Measurements from ENCODE around the gene ICAM4.
"Not testable (repeated sequence)": the region's sequence is repeated elsewhere in the genome, so short reads cannot be mapped to it uniquely, and the experiment has no call there.

The ICAM4 gene

GRCh38 chr19:10318807-10319682 lies 32.3 kb downstream of the ICAM4 start:
- no peak for DNase-seq (ENCODE audit: low read depth)

GRCh38 chr19:10320602-10321416 lies 34.1 kb downstream of the ICAM4 start:
- no peak for DNase-seq (ENCODE audit: low read depth)

- DNase-seq (ENCODE audit: low read depth), result no peak
Observed at GRCh38 chr19:10321417-10321797, 34.7 kb downstream of the ICAM4 start.

- no peak for DNase-seq (ENCODE audit: low read depth)
Observed at GRCh38 chr19:10321874-10322835, 35.4 kb downstream of the ICAM4 start.

GRCh38 chr19:10325732-10326131 lies 39.0 kb downstream of the ICAM4 start:
- DNase-seq (ENCODE audit: low read depth), result no peak

DNA sequence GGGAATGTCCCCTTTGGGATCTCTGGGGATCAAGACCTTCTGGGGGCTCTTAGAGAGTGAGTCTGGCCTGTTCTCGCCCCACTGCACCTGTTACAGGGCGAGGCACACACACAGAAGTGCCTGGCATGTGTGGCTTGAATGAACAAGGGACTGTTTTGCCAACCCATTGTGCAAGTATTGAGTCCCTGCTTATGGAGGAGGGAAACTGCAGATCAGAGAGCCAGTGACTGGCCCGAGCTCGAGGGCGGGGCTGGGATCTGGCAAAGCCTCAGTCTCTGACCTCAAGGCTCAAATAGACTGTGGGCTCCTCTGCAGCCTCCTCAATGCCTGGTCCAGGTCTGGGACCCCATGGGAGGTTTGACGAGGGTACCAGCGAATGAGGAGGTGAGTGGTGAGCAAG lies 41.0 kb downstream of the ICAM4 start:
- DNase-seq (ENCODE audit: low read depth), result no peak

GRCh38 chr19:10328558-10329429 lies 42.0 kb downstream of the ICAM4 start:
- no peak for DNase-seq (ENCODE audit: low read depth)

DNA sequence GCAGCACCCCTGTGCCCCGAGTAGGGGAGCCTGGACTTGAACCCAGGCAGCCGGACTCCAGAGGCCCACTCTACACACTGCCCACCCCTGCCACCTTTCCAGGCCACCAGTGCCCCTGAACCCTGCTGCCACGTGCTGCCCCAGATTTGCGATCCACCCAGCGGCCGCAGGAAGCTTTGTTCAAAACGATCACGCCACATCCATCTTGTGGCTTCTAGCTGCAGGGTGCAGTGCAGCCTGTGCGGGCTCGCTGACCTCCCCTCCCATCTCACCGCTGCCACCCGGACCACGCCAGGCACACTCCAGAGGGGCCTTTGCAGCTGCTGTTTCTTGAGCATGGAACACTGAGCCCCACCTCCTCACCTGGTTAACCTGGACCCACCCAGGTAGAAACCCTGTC lies 42.8 kb downstream of the ICAM4 start:
- DNase-seq (ENCODE audit: low read depth), result no peak

DNA sequence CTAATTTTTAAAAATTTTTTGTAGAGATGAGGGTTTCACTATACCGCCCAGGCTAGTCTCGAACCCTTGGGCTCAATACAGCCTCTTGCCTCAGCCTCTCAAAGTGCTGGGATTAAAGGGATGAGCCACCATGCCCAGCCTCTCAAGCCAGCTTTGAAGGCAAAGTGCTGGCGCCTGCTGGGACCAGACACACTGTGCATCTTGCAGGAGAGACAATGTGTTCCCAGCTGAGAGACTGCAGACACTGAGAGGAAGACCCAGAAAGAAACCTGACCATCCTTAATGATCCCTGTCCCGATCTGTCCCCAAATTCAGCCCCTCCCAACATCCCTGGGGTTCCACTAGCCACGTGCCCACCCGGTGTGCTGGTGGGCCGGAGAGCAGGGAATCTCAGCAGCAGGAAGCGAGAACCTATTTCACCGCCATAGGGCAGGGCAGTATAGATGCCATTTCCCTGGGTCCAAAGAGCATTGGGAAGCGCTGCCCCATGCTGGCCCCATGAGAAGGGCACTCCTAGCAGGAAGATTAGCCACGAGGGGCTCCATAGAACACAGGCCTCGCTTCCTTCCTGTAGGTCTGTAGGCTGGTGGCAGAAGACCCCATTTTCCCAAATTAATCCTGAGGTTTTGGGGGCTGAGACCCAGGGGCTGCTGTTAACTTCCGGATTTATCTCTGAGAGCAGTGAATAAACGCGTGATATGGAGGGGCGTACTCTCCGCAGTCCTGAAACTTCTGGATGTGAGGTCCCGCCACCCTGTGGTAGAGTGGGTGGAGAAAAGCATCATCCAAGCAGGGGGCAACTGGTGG lies 45.6 kb downstream of the ICAM4 start:
- no peak for DNase-seq (ENCODE audit: low read depth)

DNA sequence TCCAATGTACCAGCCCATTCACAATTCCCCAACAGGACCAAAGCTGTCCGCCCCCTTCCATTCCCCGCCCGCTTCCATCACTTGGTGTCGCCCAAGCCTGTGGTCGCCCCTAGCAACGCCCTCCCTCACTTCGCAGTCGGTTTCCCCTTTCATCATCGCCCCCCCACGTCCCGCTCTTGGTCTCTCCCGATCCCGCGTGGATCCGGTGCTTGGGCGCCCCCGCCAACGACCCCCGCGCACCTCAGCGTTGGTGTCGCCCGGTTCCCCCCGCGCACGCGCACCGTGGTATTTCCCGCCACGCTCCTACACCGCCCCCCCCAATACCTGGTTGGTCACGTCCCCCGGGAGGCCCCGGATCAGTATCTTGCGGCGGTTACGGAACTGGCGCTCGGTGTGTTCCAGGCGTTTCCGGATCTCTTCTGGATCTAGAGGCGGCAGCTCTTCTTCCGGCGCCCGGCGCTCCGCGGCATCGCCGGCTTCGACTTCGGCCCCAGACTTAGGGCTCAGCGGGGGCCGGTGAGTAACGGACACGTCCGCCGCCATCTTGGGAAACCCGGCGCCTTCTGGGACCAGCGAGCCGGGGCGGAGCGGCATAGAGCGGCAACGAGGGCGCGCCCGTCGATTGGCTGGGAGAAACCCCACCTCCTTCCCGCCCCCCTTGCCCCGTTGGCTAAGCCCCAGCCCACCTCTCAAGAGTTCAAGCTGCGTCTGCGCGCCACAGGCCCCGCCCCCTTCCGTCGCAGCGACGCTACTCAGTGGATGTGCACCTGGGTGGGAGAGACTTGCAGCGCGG lies 46.4 kb downstream of the ICAM4 start, which contains the start of gene RAVER1:
RAVER1 (minus strand) TSS at position 565 of the 793 bp plus-strand sequence; CDS start at position 543, 22 bp downstream.
- DNase-seq (ENCODE audit: low read depth), result peak; percentile 95

DNA sequence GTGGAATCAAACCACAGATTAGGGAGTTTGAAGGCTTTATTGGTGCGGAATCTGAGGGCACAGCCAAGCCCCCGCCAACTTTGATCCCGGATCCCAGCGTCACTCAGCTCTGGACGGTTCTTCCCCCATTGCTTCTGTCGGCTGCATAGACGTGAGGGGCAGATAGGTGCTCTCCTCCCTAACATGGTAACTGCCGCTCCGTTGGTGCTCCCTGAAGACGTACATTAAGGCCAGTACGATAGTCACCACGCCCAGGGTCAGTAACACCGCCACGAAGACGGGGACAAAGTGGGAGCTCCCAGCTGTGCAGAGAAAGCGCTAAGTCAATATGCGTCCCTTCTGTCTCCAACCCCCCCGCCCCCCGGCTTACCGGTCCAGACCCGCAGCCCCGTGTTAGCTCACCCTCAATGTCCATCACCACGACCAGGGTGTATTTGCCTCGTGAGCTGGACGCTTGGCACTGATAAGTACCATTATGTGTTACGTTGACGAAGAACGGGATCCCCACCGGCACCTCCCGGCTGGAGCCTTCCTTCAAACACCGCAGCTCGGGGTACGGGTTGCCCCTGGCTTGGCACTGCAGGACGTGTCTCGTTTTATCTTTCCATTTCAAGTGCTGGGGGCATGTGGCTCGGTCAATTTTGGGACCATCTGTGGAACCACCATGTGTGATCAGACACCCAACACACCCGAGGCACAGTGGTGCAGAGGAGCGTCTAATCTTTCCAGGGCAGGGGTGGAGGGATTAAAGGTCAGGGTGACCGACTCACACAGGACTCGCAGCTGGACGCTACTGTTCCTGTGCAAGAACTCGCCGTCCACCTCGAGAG lies 47.2 kb downstream of the ICAM4 start:
- DNase-seq (ENCODE audit: low read depth), result no peak

DNA sequence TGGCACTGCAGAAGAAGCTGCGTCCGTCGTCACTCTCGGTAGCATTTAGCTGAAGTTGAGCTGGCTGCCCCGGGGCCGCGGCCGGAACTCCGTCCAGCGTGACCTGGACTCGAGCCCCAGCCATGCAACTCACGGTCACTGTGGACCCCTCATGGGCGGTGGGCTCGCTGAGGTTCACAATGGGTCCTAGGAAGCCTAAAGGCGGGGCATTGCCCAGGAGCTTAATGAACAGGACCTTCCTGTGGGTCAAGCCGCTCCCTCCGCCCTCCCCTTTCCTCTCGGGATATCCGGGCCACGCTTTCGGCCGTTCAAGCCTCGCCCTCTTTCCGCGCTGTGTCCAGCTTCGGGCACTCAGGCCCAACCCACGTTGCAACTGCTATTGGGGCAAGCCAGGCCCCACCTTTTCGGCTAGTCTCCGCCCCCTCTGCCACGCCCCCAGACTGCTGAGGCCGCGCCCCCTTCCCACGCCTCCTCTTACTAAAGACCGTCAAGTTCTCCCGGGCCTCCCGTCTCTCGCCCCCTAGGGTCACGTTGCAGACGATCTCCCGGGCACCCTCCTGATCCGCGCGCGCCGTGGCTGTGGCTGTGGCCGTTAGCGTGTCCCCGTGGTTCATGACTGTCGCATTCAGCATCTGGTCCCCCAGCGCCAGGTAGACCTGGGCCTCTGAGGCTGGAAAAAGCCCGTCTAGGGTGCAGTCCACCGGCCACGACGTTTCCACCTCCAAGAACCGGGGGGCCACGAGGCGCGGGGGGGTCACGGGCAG lies 48.0 kb downstream of the ICAM4 start:
- no peak for DNase-seq (ENCODE audit: low read depth)

DNA sequence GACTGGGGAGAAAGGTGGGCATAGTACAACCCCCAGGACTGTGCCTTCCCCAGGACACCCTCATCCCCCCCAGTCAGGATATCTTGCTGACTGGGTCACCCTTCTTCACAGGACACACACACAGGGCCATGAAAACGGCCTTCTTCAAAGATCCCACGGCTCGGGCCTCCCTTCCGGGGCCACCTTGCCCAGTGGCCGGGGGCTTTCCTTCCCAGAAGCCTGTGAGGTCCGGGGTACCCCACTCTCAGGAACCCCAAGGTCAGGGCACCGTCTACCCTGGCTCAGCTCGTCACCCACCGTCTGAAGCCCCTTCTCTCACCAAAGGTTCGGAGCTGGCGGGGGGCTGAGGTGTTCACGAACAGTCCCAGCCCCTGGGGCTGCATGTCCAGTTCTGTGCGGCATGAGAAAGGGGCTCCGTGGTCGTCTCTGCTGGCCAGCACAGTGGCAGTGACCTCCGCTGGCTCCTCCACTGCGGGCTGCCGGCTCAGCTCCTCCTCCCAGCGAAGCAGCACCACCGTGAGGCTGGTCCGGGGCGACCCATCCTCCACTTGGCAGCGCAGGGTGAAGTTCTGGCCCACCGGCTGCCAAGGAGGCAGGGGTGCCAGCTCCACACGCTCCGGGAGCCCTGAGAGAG lies 48.7 kb downstream of the ICAM4 start:
- no peak for DNase-seq (ENCODE audit: low read depth)

- DNase-seq (ENCODE audit: low read depth), result not testable (repeated sequence)
Observed at GRCh38 chr19:10336725-10337124, 50.0 kb downstream of the ICAM4 start.
